HepG2 (cell line): ENCODE results near the gene VAMP2. TPM values are rescaled to one million over a fixed set of nuclear protein-coding genes. Genes with fewer than 3 reads are reported as not detected.

ENCODE experiments used
- AKNA ChIP-seq: sonication (generic); formaldehyde crosslinking; IDR thresholded peaks from 2 replicates; pipeline ENCODE4 v1.4.0; 2020; ENCODE audit warnings: missing genetic modification reagents, borderline replicate concordance
- GZF1 ChIP-seq: sonication (generic); formaldehyde crosslinking; IDR thresholded peaks from 2 replicates; pipeline ENCODE4 v1.5.1; 2020; ENCODE audit warnings: mild to moderate bottlenecking, missing genetic modification reagents
- ISX ChIP-seq: sonication (generic); formaldehyde crosslinking; conservative IDR thresholded peaks from 2 replicates; pipeline ENCODE4 v1.5.0; 2020; ENCODE audit warnings: missing genetic modification reagents
- KLF9 ChIP-seq: IDR thresholded peaks from 2 replicates; pipeline ENCODE4 v1.6.1; 2016; ENCODE audit warnings: low read depth
- NCOR1 ChIP-seq: fragments of 200-600 bp; sonication (generic); IDR thresholded peaks from 2 replicates; pipeline ENCODE4 v1.7.0; 2017; ENCODE audit warnings: antibody characterized with exemption, low read length, borderline replicate concordance
- NFKBIZ ChIP-seq: IDR thresholded peaks from 2 replicates; pipeline ENCODE4 v1.6.1; 2018; ENCODE audit warnings: missing genetic modification reagents, missing compliant biosample characterization
- PATZ1 ChIP-seq: sonication (generic); formaldehyde crosslinking; IDR thresholded peaks from 2 replicates; pipeline ENCODE4 v1.4.0; 2020; ENCODE audit warnings: missing genetic modification reagents
- SP2 ChIP-seq: sonication (generic); formaldehyde crosslinking; IDR thresholded peaks from 2 replicates; pipeline ENCODE4 v1.5.1; 2020; ENCODE audit warnings: mild to moderate bottlenecking, missing genetic modification reagents
- SRSF9 ChIP-seq: fragments of 200-400 bp; formaldehyde crosslinking; IDR thresholded peaks from 2 replicates; pipeline ENCODE4 v1.6.1; 2018; ENCODE audit warnings: borderline replicate concordance, mild to moderate bottlenecking, low read depth, low read length; ENCODE audit not compliant: insufficient read depth, poor library complexity, severe bottlenecking
- TFE3 ChIP-seq: IDR thresholded peaks from 2 replicates; pipeline ENCODE4 v1.6.1; 2016
- ZBTB34 ChIP-seq: sonication (generic); formaldehyde crosslinking; IDR thresholded peaks from 2 replicates; pipeline ENCODE4 v1.8.0; 2022; ENCODE audit warnings: mild to moderate bottlenecking, missing genetic modification reagents
- ZNF720 ChIP-seq: sonication (generic); formaldehyde crosslinking; IDR thresholded peaks from 2 replicates; pipeline ENCODE4 v1.4.0; 2020; ENCODE audit warnings: missing genetic modification reagents
- ZNF749 ChIP-seq: sonication (generic); formaldehyde crosslinking; IDR thresholded peaks from 2 replicates; pipeline ENCODE4 v1.8.0; 2022; ENCODE audit warnings: mild to moderate bottlenecking, missing genetic modification reagents, moderate library complexity, borderline replicate concordance
- polyA plus RNA-seq, 8 experiments: library from polyadenylated mRNA; depleted of rRNA in 3 of 8; stranded (reverse) in 7 of 8; unstranded in 1 of 8; fragments of >200 nt; fragmentation: Illumina TruSeq in 4 of 8; extraction: Trizol in 4 of 8; gene quantifications; 2 replicates each; pipeline versions ENCODE4 v1.2.1 to v1.2.3, GENCODE V29; 2011 to 2016; ENCODE audit warnings: low read depth in 4 of 8, missing spikeins in 1 of 8, mixed read lengths in 1 of 8; ENCODE audit not compliant: insufficient read depth in 1 of 8
- total RNA-seq, 5 experiments: library from RNA; depleted of rRNA; stranded (reverse); fragments of >200 nt; fragmentation: Illumina TruSeq; extraction: Trizol; gene quantifications; 2 replicates each; pipeline ENCODE4 v1.2.3, GENCODE V29; 2016; ENCODE audit warnings: low read depth in 1 of 5
- TF ChIP-seq, protein P1 (sequence below): sonication (generic); formaldehyde crosslinking; IDR thresholded peaks from 2 replicates; pipeline ENCODE4 v1.8.1; 2022; ENCODE audit warnings: low read depth, mild to moderate bottlenecking, missing genetic modification reagents
- TF ChIP-seq, protein P2 (sequence below): sonication (generic); formaldehyde crosslinking; IDR thresholded peaks from 2 replicates; pipeline ENCODE4 v1.4.0; 2020; ENCODE audit warnings: mild to moderate bottlenecking, missing genetic modification reagents

The VAMP2 gene
- total and polyA plus RNA-seq, 2 of the 13 experiments (the other 11 are each of a cell fraction or from before 2014, with no cell fraction given) = 3.9 to 17.2 TPM

DNA sequence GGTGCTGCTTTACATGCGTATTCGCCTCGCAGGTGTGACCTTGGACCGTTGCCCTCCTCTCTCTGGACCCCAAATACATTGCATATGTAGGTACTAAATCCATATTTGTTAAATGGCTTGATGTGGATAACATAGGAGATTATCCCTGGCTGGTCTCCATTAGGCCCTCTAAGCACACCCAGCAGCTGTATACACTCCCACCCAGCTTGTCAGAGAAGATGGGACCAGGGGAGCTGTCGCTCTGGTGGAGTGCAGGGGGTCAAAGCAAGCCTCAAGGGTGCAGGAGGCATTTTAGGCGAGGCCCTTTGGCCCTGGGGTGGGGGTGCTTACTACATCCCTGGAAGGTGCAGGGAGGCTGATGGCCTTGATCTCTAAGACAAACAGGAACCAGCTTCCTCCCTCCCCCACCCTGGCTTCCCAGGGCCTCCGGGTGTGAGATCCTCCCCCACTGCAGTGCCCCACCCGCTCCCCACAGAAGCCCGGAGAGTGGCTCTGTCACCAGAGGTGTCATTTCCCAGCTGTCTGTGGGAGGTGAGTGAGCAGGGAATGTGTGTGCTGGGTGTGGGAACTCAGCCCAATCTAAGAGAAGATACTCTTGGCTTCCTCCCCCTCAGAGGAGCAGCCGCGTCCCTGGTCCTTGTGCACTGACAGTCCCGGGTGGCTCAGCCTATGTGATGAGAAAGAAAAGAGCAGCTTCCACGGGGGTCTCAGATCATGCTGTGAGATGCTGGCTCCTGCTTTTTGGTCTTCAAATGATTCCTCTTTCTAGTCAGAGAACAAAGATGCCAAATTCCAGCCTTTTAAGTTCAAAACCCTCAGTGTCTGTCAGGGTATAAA, 1.4 kb upstream of the VAMP2 start (continued):
- TF ChIP-seq AKNA (CRISPR knock-in tag) = no peak
- TF ChIP-seq NCOR1 = no peak
- peak; percentile 94 for TF ChIP-seq PATZ1 (CRISPR knock-in tag)
- no peak for TF ChIP-seq ISX (CRISPR knock-in tag)
- TF ChIP-seq, protein P1, sequence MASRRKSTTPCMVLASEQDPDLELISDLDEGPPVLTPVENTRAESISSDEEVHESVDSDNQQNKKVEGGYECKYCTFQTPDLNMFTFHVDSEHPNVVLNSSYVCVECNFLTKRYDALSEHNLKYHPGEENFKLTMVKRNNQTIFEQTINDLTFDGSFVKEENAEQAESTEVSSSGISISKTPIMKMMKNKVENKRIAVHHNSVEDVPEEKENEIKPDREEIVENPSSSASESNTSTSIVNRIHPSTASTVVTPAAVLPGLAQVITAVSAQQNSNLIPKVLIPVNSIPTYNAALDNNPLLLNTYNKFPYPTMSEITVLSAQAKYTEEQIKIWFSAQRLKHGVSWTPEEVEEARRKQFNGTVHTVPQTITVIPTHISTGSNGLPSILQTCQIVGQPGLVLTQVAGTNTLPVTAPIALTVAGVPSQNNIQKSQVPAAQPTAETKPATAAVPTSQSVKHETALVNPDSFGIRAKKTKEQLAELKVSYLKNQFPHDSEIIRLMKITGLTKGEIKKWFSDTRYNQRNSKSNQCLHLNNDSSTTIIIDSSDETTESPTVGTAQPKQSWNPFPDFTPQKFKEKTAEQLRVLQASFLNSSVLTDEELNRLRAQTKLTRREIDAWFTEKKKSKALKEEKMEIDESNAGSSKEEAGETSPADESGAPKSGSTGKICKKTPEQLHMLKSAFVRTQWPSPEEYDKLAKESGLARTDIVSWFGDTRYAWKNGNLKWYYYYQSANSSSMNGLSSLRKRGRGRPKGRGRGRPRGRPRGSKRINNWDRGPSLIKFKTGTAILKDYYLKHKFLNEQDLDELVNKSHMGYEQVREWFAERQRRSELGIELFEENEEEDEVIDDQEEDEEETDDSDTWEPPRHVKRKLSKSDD (CRISPR knock-in tag) = no peak
- no peak for TF ChIP-seq TFE3 (CRISPR knock-in tag)
- TF ChIP-seq ZNF720 (CRISPR knock-in tag) = no peak
- no peak for TF ChIP-seq KLF9 (CRISPR knock-in tag)
- TF ChIP-seq ZNF749 (CRISPR knock-in tag) = no peak
- no peak for TF ChIP-seq SRSF9
- TF ChIP-seq SP2 (CRISPR knock-in tag) = no peak
- no peak for TF ChIP-seq GZF1 (CRISPR knock-in tag)
- TF ChIP-seq, protein P2, sequence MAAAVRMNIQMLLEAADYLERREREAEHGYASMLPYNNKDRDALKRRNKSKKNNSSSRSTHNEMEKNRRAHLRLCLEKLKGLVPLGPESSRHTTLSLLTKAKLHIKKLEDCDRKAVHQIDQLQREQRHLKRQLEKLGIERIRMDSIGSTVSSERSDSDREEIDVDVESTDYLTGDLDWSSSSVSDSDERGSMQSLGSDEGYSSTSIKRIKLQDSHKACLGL (CRISPR knock-in tag) = no peak
- TF ChIP-seq NFKBIZ (CRISPR knock-in tag) = no peak
- no peak for TF ChIP-seq ZBTB34 (CRISPR knock-in tag)
